Measurements from ENCODE around the gene HTR3D.

DNA sequence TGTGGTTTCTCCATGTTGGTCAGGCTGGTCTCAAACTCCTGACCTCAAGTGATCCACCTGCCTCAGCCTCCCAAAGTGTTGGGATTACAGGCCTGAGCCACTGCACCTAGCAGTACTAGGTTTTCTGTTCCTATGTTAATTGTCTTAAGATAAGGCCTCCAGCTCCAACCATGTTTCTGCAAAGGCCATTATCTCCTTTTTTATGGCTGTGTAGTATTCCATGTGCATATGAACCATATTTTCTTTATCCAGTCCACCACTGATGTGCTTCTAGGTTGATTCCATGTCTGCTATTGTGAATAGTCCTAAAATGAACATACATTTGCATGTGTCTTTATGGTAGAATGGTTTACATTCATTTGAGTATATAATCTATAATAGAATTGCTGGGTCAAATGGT, 31.1 kb downstream of the HTR3D start:
- no peak for TF ChIP-seq EZH2phosphoT487 (conservative IDR thresholded peaks at IDR 0.05; ENCODE audit: low read length)
- TF ChIP-seq CTCF (IDR thresholded peaks at IDR 0.05; ENCODE audit: insufficient read depth, low read length, poor library complexity, severe bottlenecking), result no peak

All from SU-DHL-6 (cell line).